GM10266 (cell line): ENCODE data around the gene GPR15LG.
"Not testable (repeated sequence)": the region's sequence is repeated elsewhere in the genome, so short reads cannot be mapped to it uniquely, and the experiment has no call there.

Experiments used
- DNase-seq: peaks from one replicate; pipeline ENCODE4 v3.0.0; 2012; ENCODE audit errors: extremely low spot score
- TF ChIP-seq, protein P1 (sequence below): IDR thresholded peaks from 2 replicates; pipeline ENCODE4 v1.5.1; 2012; ENCODE audit warnings: mild to moderate bottlenecking, low read depth; ENCODE audit not compliant: control insufficient read depth, insufficient read depth; ENCODE audit errors: missing control alignments

Gene GPR15LG

DNA sequence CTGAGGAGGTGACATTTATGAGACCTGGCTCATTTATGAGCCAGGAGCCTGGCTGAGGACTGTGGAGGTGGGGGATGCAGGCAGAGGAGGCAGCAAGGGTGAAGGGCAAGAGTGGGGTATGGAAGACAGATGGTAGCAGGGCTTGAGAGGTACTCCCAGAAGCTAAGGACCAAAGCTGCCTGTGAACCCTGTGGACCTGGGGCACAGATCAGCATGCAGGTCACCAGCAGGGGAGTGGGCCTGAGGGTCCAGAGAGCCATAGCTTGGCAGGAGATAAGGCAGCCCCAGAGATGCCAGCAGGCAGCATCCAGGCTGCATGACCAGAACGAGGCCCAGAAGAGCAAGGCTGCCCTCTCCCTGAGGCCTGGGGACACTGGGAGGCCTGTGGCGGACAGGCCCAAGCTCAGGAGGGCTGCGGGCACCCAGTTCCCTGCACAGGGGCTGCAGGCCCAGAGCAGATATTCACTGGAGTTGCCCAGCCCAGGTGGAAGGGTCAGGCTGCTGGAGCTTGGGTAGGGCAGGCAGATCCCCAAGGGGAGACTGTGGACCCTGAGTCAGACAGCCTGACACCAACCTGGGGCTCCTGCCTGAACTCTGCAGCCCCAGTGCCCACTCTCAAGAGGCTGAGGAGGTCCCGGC lies 3.4 kb downstream of the GPR15LG start:
- TF ChIP-seq, protein P1, sequence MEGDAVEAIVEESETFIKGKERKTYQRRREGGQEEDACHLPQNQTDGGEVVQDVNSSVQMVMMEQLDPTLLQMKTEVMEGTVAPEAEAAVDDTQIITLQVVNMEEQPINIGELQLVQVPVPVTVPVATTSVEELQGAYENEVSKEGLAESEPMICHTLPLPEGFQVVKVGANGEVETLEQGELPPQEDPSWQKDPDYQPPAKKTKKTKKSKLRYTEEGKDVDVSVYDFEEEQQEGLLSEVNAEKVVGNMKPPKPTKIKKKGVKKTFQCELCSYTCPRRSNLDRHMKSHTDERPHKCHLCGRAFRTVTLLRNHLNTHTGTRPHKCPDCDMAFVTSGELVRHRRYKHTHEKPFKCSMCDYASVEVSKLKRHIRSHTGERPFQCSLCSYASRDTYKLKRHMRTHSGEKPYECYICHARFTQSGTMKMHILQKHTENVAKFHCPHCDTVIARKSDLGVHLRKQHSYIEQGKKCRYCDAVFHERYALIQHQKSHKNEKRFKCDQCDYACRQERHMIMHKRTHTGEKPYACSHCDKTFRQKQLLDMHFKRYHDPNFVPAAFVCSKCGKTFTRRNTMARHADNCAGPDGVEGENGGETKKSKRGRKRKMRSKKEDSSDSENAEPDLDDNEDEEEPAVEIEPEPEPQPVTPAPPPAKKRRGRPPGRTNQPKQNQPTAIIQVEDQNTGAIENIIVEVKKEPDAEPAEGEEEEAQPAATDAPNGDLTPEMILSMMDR: no peak
- no peak for DNase-seq

DNA sequence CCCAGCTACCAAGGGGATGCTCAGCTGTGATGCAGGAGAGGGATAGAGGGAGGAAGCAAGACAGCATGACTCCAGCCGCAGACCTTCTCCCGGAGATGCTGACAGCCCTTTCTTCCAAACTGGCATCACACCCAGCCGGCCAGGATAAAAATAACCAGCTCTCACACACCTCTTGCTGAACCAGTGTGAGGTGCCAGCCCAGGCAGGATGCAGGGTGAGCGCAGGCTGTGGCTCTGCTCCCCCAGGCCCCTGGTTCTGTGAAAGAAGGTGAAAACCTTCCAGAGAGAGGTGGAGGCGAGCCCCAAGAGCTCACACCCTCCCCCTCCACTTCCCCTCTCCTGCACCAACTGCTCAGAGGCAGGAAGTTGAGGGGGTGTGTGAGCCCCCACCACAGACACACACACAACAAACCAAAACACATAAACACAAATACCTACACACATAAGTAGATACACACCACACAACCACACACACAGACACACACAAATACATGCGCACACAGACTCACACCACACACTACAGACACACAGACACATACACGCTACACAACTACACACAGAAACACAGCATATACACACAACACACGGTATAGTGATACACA lies 4.0 kb downstream of the GPR15LG start:
- TF ChIP-seq, protein P1: no peak
- DNase-seq: peak; percentile 51

DNA sequence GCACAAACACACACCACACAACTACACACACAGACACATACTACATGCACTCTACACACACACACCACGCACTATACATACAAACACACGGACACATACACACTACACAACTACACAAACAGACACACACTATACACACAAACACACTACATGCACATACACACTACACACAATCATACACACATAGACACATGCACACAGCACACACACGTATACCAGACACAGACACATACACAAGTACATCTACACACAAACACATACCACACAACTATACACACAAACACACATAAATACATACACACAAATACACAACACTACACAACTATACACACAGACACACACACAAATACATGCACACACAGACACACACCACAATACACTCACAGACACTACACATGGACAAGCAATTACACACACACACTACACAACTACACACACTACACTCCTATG lies 4.6 kb downstream of the GPR15LG start:
- no peak for DNase-seq
- TF ChIP-seq, protein P1: no peak

DNA sequence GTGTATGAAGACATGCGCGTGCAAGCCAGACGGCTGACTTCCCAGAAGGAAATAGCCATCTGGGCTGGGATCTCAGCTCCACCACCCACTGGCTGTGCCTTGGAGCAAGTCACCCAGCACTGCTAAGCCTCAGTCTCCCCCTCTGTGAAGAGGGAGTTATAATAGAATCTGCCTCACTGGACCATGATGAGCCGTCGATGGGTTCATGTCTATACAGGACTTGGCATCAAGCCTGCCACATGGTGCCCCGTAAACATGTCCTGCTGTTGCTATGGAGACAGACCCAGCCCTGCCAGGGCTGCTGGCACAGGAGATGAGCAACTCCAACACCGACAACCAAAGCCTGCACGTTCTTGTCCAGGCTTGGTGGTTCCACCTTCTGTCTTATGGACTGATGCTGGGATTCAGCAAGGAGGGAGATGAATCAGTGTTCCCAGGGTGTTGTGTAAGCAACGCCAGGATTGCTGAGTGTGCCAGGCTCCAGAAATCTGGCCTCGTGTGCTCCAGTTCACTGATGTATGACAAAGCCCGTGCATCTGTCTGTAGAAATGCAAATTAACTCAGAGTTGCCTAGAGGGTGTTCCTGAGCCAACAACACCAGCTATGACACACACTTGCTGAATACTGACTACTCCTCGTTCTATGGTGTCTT lies 5.6 kb downstream of the GPR15LG start:
- peak; percentile 57 for DNase-seq
- TF ChIP-seq, protein P1: no peak

DNA sequence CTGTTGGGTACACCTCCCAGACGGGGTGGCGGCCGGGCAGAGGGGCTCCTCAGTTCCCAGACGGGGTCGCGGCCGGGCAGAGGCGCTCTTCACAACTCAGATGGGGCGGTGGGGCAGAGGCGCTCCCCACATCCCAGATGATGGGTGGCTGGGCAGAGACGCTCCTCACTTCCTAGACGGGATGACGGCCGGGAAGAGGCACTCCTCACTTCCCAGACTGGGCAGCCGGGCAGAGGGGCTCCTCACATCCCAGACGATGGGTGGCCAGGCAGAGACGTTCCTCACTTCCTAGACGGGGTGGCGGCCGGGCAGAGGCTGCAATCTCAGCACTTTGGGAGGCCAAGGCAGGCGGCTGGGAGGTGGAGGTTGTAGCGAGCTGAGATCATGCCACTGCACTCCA lies 6.8 kb downstream of the GPR15LG start:
- not testable (repeated sequence) for DNase-seq

DNA sequence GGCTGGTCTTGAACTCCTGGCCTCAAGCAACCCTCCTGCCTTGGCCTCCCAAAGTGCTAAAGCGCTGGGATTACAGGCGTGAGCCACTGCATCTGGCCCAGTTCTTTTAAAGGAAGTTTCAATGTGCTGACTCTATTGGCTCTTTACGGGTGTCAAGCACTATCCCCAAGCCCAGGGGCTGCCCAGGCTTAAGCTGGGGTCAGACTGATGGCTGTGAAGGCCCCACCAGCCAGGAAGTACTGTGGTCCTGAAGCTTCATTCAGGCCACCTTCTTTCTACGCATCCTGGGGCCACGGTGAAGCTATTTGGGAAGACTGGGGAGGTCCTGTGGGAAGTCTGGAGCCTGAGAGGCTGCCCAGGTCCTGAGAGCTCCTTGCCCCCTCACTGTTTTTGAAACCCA lies 8.0 kb downstream of the GPR15LG start:
- DNase-seq: no peak
- TF ChIP-seq, protein P1: no peak

DNA sequence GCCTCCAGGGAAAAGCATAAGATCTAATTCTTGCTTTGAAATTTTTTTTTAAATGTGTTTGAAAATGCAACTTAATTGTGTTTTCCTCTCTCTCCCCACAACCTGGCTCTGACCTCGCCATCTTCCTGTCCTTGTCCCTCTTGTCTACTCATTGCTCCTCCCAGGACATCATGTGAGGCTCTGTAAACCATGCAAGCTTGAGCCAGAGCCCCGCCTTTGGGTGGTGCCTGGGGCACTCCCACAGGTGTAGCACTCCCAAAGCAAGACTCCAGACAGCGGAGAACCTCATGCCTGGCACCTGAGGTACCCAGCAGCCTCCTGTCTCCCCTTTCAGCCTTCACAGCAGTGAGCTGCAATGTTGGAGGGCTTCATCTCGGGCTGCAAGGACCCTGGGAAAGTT lies 10.9 kb downstream of the GPR15LG start:
- no peak for DNase-seq

More for the DNA sequence above, 10.9 kb downstream of the GPR15LG start:
- TF ChIP-seq, protein P1: no peak
